G401 (cell line): Measurements from ENCODE around the gene MALSU1. TPM values are rescaled to one million over a fixed set of nuclear protein-coding genes. Genes with fewer than 3 reads are reported as not detected.
"Not testable (repeated sequence)": the region's sequence is repeated elsewhere in the genome, so short reads cannot be mapped to it uniquely, and the experiment has no call there.

Experiments
- DNase-seq: peaks from one replicate; pipeline ENCODE4 v3.0.0-alpha.2; 2015; ENCODE audit warnings: low spot score
- in situ Hi-C: cut with HindIII; loops from 2 replicates; pipeline ENCODE4 v1.10.0; 2016; ENCODE audit warnings: low sequenced_read_pairs, mixed read lengths
- total RNA-seq: library from RNA; depleted of rRNA; stranded (reverse); fragments of >200 nt; shearing (Covaris generic); gene quantifications from 2 replicates; pipeline ENCODE4 v1.2.3, GENCODE V29; 2014

Gene MALSU1
- total RNA-seq, 1 experiment from 2014 or later, result 62.6 TPM

DNA sequence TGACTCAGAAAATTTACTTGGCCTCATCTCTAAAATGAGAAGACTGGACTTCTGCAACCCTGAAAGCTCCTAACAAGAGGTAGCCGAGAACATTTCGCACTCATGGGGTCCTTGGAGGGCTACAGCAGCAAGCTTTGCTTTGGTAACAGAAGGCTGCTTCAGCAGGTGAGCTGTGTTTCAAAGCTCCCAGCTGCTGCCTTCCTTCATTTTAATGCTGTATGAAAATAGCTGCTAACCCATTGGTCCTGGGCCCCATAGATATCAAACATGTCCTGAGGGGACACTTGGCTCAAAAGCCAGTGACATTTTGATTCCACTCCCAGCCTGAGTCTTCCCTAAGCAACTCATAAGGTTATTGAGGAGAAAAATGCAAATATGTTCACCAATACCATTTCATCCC is 14.3 kb upstream of the MALSU1 start:
- no peak for DNase-seq
- in situ Hi-C loops, result no loop called here

DNA sequence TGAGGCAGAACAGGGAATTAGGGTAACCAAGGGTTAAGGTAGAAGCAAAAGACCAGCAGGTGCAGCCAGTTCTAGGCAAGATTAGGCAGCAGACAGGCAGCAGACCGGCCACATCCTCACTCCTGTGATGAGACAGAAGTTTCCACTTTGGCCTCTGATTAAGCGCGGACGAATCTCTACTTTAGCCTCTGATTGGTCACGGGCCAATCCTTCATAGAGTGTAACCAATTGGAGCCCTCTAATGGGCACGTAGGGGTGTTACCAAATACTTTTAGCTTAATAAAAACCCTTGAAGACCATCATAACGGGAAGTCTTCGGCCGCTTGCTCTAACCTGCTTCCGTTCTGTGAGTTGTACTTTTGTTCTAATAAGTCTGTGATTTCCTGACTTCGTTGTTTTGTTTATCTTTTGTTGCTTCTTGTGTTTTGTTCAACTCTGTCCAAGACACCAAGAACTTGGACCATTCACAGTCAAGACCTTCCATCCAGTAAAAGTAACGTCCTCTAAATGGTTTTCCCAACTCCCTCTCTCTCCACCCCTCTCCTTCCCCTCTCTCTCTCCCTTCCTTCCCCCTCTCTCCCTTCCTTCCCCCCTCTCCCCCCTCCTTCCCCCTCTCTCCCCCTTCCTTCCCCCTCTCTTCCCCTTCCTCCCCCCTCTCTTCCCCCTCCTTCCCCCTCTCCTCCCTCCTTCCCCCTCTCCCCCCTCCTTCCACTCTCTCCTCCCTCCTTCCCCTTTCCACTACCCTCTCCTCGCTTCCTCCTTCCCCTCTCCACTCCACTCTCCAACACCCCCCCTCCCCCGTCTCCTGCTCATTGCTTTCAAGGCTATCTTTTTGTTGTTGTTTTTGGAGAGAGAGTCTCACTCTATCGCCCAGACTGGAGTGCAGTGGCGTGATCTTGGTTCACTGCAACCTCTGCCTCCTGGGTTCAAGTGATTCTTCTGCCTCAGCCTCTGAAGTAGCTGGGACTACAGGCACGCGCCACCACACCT is 13.2 kb upstream of the MALSU1 start:
- in situ Hi-C loops, result no loop called here
- DNase-seq, result no peak

DNA sequence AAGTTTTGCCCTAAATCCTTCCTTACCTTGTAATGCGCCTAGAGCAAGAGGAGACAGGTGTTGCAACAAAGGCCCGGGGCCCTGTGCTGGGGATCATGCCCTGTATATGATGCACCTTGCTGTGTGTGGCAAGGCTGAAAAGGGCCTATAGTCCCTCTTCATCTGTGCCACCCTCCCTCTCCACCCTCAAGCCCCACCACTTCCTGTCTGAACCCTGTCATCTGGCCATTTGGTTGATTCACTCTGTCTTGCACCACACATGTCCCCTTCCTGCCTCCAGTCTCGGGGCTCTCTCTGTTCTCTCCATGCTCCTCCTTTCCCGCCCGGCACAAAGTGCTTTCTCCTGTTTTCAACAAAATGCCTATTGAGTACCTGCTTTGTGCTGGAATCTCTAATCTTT is 11.5 kb upstream of the MALSU1 start:
- in situ Hi-C loops, result no loop called here
- DNase-seq, result no peak

DNA sequence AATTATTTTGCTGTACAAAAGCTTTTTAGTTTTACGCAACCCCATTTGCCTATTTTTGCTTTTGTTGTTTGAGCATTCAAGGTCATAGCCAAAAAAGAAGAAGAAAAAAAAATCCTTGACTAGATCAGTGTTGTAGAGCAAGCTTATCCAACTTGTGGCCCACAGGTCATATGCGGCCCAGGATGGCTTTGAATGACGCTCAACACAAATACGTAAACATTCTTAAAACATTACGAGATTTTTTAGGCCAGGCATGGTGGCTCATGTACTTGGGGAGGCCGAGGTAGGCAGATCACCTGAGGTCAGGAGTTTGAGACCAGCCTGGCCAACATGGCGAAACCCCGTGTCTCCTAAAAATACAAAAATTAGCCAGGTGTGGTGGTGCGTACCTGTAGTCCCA is 8.1 kb upstream of the MALSU1 start:
- DNase-seq, result no peak
- in situ Hi-C loops, result no loop called here

DNA sequence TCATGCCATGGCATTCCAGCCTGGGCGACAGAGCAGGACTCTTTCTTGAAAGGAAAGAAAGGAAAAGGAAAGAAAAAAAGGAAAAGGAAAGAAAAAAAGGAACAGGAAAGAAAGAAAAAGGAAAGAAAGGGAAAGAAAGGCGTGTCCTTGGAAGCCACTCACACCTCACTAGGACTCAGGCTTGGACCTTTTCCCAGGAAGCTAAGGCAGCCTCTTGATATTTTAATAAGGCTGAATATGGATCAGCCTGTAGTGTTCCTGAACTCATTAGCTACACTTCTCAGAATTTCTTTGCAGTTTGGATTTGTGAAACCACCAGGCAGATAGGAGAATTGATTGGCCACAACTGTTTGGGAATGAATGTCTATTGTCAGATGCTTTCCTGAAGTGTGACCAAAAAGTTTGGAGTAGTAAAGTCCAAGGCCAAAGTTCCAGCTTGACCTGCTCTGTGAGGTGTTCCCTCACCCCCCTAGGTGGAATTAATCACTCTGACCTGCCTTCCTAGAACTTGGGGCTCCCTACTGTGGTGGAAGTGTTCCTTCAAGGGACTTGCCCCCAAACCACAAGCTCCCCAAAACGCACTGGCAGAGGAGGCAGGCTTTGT is 7.1 kb upstream of the MALSU1 start:
- in situ Hi-C loops, result no loop called here
- DNase-seq, result no peak

DNA sequence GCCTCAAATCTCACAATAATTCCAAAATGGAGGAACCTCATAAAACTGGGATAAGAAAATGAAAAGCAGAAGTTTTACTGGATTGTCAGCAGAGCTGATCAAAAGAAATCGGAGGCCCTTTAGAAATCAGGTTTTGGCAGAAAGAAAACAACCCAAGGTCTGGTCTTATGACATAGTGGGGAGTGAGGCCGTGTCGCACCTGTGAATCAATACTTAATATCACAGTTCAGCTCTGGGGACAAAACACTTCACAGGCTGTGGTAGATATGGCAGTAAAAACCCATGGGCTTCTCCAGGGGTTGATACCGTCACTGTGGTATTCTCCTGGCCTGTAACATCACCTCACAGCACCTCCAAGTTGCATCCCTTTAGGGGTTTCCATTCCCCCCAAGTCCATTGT is 6.5 kb upstream of the MALSU1 start:
- in situ Hi-C loops, result no loop called here
- no peak for DNase-seq

DNA sequence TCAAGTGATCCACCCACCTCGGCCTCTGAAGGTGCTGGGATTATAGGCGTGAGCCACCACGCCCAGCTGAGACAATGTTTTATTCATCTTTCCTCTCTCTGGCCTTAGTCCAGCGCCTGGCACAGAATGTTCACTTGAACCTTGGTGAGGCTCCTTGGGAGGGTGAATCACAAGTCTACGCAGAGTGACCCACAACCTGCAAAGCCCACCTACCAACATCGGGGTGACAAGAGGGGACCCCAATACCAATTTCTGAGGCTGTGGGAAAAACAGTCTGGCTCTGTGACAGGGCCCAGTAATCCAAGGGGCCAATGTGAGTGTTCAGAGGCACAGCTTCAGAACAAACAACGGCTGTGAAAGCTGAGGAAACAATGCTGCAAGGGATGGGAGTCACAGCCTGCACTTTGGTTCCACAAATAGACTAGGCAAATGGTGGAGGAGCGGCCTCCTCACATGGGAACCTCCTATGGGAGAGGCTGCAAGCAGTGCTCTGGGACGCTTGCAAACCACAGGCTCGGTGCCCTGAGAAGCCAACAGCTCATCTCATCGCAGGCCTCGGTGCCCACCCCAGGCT is 5.6 kb upstream of the MALSU1 start:
- in situ Hi-C loops, result no loop called here
- no peak for DNase-seq

DNA sequence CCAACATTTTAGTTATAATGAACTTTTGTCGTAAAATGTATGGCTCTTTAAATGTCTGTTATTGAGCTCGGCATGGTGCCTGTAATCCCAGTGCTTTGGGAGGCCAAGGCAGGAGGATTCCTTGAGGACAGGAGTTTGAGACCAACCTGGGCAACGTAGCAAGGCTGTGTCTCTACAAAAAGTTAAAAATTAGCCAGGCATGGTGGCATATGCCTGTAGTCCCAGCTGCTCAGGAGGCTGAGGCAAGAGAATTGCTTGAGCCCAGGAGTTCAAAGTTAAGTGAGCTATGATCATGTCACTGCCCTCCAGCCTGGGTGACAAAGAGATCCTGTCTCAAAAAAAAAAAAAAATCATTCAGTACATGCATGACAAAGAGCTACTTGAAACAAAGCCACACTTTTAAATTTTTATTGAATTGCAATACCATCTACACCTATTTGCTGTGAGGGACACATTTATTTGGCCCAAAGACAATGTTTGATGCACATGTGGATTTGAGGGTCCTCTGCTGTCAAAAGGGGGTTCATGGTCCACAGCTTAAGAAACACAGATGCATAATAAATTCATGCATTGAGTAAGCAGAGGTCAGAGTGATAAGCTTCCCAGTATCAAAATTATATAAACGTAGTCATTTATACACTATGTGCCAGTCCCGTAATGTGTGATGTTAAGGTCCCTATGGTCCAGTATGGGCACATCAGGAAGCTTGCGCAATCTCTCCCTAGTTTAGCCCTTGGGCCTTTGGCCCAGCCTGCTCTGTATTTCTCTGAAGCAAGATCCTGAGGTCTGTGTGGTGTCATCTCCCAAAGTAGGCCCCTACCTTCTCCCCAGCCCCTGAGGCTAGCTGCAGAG is 4.4 kb upstream of the MALSU1 start:
- DNase-seq, result no peak
- in situ Hi-C loops, result no loop called here

DNA sequence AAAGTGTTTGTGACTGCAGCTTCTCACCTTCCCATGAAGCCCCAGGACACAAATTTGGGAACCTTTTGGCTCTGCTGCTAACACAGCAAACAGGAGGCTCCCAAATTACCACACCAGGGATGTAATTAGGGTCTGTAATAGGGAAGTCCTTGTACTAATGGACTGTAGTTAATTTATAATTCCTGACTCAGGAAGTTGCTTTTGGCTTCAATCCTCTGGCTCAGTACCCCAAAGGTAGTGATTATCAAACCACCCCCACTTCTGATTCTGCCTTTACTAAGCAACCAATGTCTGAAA is 3.8 kb upstream of the MALSU1 start:
- no peak for DNase-seq
- in situ Hi-C loops, result no loop called here

DNA sequence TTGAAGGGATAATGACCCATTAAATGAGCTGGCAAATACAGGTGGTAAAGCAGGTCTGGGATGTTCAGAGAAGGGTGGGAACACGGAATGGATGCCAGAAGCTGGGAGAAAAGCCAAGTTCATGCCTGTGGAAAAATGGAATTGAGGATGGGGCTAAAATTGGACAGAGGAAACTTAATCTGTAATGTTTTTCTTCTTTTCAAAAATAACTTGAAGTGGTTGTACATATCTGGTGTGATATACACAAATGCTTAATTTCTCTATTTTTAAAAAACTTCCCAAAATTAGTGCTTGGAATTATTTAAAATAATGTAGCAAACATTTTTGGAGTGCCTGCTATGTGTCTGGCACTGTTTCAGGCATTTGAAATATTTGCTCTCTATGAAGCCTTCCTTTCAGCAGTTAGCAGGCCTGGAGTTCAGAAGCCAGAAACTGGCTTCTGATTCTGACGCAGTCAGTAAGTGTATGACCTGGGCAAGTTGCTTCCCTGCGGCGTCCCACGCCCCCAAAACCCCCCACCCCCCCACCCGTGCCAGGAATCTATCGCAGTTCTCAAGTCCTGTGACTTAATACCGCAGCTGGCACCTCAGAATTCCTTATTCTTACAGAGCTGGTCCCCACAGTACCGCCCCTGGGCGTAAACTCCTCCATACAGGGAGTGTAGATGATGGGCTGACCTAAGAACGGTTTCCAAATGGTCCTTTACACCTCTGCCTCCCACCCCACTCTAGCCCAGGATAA is 828 bp upstream of the MALSU1 start:
- DNase-seq, result peak; percentile 18
- in situ Hi-C loops, result no loop called here

DNA sequence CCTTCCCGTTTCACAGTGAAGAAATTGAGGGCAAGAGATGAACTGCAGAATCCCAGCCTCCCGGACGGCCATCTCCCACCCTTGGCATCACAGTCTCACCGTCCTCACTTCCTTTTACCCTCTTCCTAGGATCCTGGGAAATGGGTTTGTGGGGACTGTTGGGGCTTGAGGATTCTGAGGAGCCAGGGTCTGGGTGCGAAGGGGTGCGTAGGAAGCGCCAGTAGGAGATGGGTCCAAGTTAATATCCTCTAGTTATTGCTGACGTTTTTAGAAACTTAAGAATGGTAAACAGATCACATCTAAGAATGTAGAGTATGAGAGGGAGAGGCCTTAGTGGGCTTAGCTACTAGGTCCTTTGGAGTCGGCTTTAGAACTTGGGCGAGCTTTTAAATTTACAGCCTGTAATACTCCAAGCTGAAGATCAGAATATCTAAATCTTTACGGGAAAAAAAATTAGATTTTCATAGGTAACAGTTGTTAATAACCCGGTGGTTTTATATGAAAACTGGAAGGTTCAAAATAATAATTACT is 696 bp downstream of the MALSU1 start:
- DNase-seq, result no peak
- in situ Hi-C loops, result no loop called here

DNA sequence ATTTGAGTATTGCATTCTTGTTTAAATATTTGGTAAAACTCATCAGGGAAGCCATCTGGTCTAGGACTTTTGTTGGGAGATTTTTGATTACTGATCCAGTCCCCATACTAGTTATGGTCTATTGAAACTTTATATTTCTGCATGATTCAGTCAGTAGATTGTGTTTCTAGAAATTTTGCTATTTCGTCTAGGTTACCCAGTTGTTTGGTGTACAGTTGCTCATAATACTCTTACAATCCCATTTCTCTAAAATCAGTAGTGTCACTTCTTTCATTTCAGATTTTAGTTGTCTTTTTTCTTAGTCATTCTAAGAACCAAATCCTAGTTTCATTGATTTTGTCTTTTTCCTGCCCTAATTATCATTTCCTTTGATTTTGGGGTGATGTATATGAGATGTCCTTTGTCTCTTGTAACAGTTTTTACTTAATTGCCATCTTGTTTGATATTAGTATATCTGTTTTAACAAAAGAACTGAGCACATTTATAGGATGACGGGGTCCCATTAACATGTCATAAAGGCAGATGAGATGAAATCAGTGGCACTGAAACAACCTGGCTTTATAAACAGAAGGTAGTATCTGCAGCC is 7.9 kb downstream of the MALSU1 start:
- in situ Hi-C loops, result no loop called here
- no peak for DNase-seq

DNA sequence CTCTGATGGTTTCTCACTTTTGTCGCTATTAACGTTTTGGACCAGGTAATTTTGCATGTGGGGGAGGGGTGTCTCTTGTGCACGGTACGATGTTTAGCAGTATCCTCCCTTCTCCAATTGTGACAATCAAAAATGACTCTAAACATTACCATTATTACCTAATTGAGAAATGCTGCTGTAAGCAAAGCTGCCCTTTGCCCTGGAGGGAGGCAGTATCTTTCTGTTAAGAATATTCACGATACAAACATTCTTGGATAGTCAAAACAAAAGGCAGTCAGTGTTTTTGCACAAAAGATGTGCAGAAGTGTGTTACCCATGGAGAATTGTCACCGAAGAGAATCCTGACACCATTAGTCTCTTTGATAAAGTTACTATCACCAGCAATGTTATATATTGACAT is 9.6 kb downstream of the MALSU1 start:
- in situ Hi-C loops, result no loop called here
- no peak for DNase-seq

DNA sequence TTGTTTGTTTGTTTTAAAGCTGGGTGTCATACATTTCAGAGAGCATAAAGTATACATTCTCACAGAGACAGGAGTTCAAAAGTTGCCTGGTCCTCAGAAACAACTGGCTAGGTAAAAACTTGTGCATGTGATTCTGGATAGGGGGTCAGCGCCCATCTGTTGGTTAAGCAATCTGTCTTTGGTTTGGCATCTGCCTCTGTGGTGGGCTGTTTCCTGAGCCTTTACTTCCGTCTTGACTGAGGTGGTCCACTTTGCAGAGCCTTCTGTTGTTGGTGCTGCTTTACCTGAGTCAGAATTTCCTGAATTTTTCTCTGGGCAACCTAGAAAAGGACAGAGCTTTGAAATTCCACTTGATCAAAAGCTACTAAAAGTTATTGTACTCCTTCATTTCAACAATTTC is 13.0 kb downstream of the MALSU1 start:
- DNase-seq, in situ Hi-C loops: not testable (repeated sequence)

DNA sequence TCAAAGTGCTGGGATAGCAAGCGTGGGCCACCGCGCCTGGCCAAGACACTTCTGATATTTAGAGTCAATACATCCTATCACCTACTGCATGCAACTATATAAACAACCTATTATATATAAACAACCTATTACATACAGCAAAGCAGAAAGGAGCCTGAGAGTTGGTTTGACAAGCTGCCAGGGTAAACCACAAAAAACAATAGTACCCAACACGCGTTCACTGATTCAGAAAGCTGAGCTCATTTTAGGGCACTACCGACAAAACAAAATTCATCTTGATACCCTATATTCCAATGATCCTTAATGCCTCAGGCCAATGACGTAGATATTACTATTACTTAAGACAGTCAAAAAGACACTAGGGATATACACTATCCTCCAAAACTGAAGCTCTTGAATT is 16.2 kb downstream of the MALSU1 start:
- no peak for DNase-seq
- in situ Hi-C loops, result no loop called here

DNA sequence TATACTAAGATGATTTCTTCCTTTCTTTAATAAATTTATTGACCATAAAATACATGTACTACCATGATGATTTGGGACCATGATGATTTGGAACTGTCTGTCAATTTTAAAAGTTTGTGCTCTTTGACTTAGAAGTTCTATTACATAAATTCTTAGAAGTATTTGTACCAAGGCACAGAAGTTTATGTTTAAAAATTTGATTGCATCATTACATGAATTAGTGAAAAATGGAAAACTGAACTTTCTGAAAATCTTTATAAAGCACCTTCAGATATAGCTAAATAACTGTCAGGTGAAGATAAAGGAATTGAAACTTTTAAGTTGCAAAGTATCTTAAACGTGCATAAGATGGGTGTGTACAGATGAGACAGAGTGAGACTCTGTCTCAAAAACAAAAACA is 32.0 kb downstream of the MALSU1 start:
- in situ Hi-C loops, result no loop called here
- DNase-seq, result no peak

DNA sequence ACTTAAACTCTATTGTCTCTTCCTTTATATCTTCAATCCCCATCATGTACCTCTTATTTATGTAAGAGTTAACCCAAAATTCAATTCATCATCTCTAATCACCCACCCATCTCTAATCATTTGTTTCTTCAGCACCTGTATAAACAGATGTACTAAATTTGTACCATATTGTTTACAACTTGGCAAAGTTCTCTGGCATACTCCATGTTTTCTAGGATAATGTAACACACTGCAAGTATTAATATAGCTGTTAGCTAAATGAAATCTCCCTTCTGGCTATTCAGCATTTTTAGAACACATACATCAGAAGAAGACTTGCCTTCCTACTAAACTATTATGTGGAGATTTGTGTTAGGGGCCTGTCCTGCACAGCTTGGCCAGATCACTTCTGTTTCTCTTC is 33.1 kb downstream of the MALSU1 start:
- no peak for DNase-seq

DNA sequence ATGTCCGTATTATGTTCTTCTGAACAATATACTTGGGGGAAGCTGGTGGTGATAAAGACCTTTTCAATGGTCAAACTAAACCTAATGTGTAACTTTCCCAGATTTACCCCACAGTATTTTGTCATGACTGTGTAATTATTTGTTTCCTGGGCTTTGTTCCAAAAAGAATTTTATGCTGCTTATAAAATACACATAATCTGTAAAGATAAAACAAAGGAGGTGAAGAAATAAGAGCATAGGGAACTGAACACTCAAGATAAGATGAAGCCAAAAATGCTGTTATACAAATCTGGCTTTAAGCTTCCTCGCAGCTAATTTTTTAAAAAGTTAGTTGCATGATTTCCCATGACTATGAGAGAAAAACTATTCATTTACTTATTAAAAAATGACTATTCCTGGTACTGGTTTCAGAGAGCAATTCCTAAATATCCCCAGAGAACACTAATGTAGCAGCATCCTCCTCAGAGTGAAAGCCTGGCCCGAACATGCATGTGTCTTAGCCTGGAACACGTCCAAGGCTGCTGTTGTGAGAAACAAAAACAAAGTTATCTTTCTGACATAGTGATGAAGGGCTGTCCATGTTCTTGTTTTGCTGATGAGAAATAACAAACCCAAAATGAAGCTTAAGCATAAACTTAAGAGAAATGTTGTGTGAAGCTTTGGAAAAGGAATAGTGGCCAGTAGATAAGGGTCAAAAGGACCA is 33.9 kb downstream of the MALSU1 start:
- in situ Hi-C loops, result no loop called here
- DNase-seq, result no peak

More for the DNA sequence above, 33.1 kb downstream of the MALSU1 start:
- in situ Hi-C loops, result no loop called here
